HepG2 (cell line): ENCODE data around the gene NOS1AP. TPM values are rescaled to one million over a fixed set of nuclear protein-coding genes. Genes with fewer than 3 reads are reported as not detected.

Experiments
- ATAC-seq: fragments of 200-7000 bp; cut with Tn5 transposase; 3 replicates; pipeline ENCODE4 v1.9.1; 2020; ENCODE audit warnings: mild to moderate bottlenecking, moderate library complexity
- BruUV-seq: library from RNA; stranded (reverse); fragments of 400-500 nt; replicated peaks from 2 replicates; lab custom pipeline; 2021; lab: Mats Ljungman, UMichigan
- CTCF ChIA-PET: fragments of 300-600 bp; formaldehyde crosslinking; extraction: SDS; loops from one replicate; lab custom pipeline; 2021; ENCODE audit warnings: low total read pairs, inconsistent platforms, low intra/inter-chr PET ratio; lab: Yijun Ruan, JAX
- POLR2A ChIA-PET: fragments of 350-600 bp; sonication (Branson Sonifier 250); formaldehyde crosslinking; loops from one replicate; lab custom pipeline; 2020; ENCODE audit warnings: antibody characterized with exemption, inconsistent platforms; lab: Yijun Ruan, JAX
- DNase-seq: peaks from one replicate; pipeline ENCODE4 v3.0.0-alpha.2; 2015; ENCODE audit warnings: low spot score
- FAIRE-seq: peaks from 3 replicates; lab custom pipeline; 2011; peaks lifted over from hg19 to GRCh38; lab: Jason Lieb, UNC
- H2AFZ ChIP-seq: one replicate; pipeline ENCODE4 v1.6.1; 2011; ENCODE audit warnings: low read length, inconsistent platforms
- H3K27ac ChIP-seq: fragments of 300-600 bp; 3 replicates; pipeline ENCODE4 v1.8.0; 2011; ENCODE audit warnings: mixed run types, mild to moderate bottlenecking, mixed read lengths, low read length, inconsistent platforms; ENCODE audit not compliant: insufficient read depth; ENCODE audit errors: extremely low read length
- H3K27me3 ChIP-seq, 2 experiments: fragments of 200-600 bp in 1 of 2; 2 replicates in 1 of 2; 3 replicates in 1 of 2; pipeline versions ENCODE4 v1.6.0 to v1.8.0; 2011; ENCODE audit warnings: low read length in 2 of 2, mild to moderate bottlenecking in 2 of 2, moderate library complexity in 2 of 2, inconsistent platforms in 1 of 2; ENCODE audit not compliant: insufficient read depth in 2 of 2, control insufficient read depth in 1 of 2
- H3K36me3 ChIP-seq, 2 experiments: fragments of 200-600 bp in 1 of 2; replicated peaks in 1 of 2; 2 replicates in 1 of 2; 3 replicates in 1 of 2; pipeline versions ENCODE4 v1.5.1 to v1.8.0; 2011; ENCODE audit warnings: low read length in 2 of 2, inconsistent platforms in 1 of 2; ENCODE audit not compliant: insufficient read depth in 2 of 2, control insufficient read depth in 1 of 2
- H3K4me1 ChIP-seq: 2 replicates; pipeline ENCODE4 v1.5.1; 2012; ENCODE audit warnings: low read length, inconsistent platforms; ENCODE audit not compliant: insufficient read depth
- H3K4me2 ChIP-seq: 2 replicates; pipeline ENCODE4 v1.6.0; 2011; ENCODE audit warnings: low read depth, low read length, inconsistent platforms
- H3K4me3 ChIP-seq, 3 experiments: fragments of 200-600 bp in 1 of 3; sonication (generic), shearing (Covaris generic) in 1 of 3; replicated peaks in 1 of 3; 2 replicates each; pipeline ENCODE4 v1.5.1; 2011 to 2016; ENCODE audit warnings: low read length in 3 of 3, inconsistent platforms in 2 of 3, low read depth in 2 of 3, mild to moderate bottlenecking in 2 of 3, control low read depth in 1 of 3, mixed read lengths in 1 of 3; ENCODE audit not compliant: insufficient read depth in 1 of 3
- H3K79me2 ChIP-seq: one replicate; pipeline ENCODE4 v1.6.1; 2011; ENCODE audit warnings: low read length, inconsistent platforms; ENCODE audit not compliant: insufficient read depth
- H3K9ac ChIP-seq: 2 replicates; pipeline ENCODE4 v1.6.0; 2011; ENCODE audit warnings: mild to moderate bottlenecking, low read depth, low read length, inconsistent platforms; ENCODE audit not compliant: insufficient read depth
- H3K9me3 ChIP-seq: 2 replicates; pipeline ENCODE4 v1.5.1; 2012; ENCODE audit warnings: mild to moderate bottlenecking, low read length
- H4K20me1 ChIP-seq: 2 replicates; pipeline ENCODE4 v1.6.0; 2011; ENCODE audit warnings: inconsistent platforms, mild to moderate bottlenecking, low read length, moderate library complexity; ENCODE audit not compliant: insufficient read depth
- AHR ChIP-seq: IDR thresholded peaks from 2 replicates; pipeline ENCODE4 v1.6.1; 2018; ENCODE audit warnings: missing genetic modification reagents, missing compliant biosample characterization
- FUBP1 ChIP-seq: sonication (generic); formaldehyde crosslinking; IDR thresholded peaks from 2 replicates; pipeline ENCODE4 v1.5.1; 2020; ENCODE audit warnings: missing genetic modification reagents, mild to moderate bottlenecking, borderline replicate concordance
- HHEX ChIP-seq: IDR thresholded peaks from 2 replicates; pipeline ENCODE4 v1.6.1; 2016; ENCODE audit warnings: control low read depth
- HMGXB3 ChIP-seq: sonication (generic); formaldehyde crosslinking; IDR thresholded peaks from 2 replicates; pipeline ENCODE4 v1.4.0; 2020; ENCODE audit warnings: missing genetic modification reagents, borderline replicate concordance
- HOXD1 ChIP-seq: sonication (generic); formaldehyde crosslinking; IDR thresholded peaks from 2 replicates; pipeline ENCODE4 v1.5.0; 2020; ENCODE audit warnings: missing genetic modification reagents
- KAT2B ChIP-seq: fragments of 150-350 bp; IDR thresholded peaks from 2 replicates; pipeline ENCODE4 v1.6.1; 2014; ENCODE audit warnings: low read depth, low read length, borderline replicate concordance
- MEIS1 ChIP-seq: sonication (generic); formaldehyde crosslinking; IDR thresholded peaks from 2 replicates; pipeline ENCODE4 v1.9.0; 2021; ENCODE audit warnings: mild to moderate bottlenecking, missing genetic modification reagents, moderate library complexity, borderline replicate concordance
- NKX3-1 ChIP-seq: sonication (generic); formaldehyde crosslinking; IDR thresholded peaks from 2 replicates; pipeline ENCODE4 v1.5.0; 2020; ENCODE audit warnings: missing genetic modification reagents
- ZNF142 ChIP-seq: sonication (generic); formaldehyde crosslinking; IDR thresholded peaks from 2 replicates; pipeline ENCODE4 v1.4.0; 2020; ENCODE audit warnings: missing genetic modification reagents
- ZNF326 ChIP-seq: sonication (generic); formaldehyde crosslinking; IDR thresholded peaks from 2 replicates; pipeline ENCODE4 v1.4.0; 2020; ENCODE audit warnings: missing genetic modification reagents, borderline replicate concordance
- ZNF776 ChIP-seq: sonication (generic); formaldehyde crosslinking; IDR thresholded peaks from 2 replicates; pipeline ENCODE4 v1.4.0; 2020; ENCODE audit warnings: mild to moderate bottlenecking, missing genetic modification reagents
- WGBS: methylation state at CpG from one replicate; pipeline ENCODE4 v1.1.6; 2017; ENCODE audit warnings: low lambda C conversion rate; 5-methylcytosine and 5-hydroxymethylcytosine counted together
- in situ Hi-C: cut with HindIII; loops from 2 replicates; pipeline ENCODE4 v1.10.0; 2017; ENCODE audit warnings: low pct_unique_long_range_greater_than_20kb; ENCODE audit not compliant: extremely low pct_ligation_motif_present
- intact Hi-C: fragments of 100-400 bp; cut with micrococcal nuclease; formaldehyde crosslinking; loops from one replicate; pipeline ENCODE4 v1.10.0; 2022; ENCODE audit not compliant: unreplicated experiment
- polyA plus RNA-seq, 8 experiments: library from polyadenylated mRNA; depleted of rRNA in 3 of 8; stranded (reverse) in 7 of 8; unstranded in 1 of 8; fragments of >200 nt; fragmentation: Illumina TruSeq in 4 of 8; extraction: Trizol in 4 of 8; gene quantifications; 2 replicates each; pipeline versions ENCODE4 v1.2.1 to v1.2.3, GENCODE V29; 2011 to 2016; ENCODE audit warnings: low read depth in 4 of 8, missing spikeins in 1 of 8, mixed read lengths in 1 of 8; ENCODE audit not compliant: insufficient read depth in 1 of 8
- total RNA-seq, 5 experiments: library from RNA; depleted of rRNA; stranded (reverse); fragments of >200 nt; fragmentation: Illumina TruSeq; extraction: Trizol; gene quantifications; 2 replicates each; pipeline ENCODE4 v1.2.3, GENCODE V29; 2016; ENCODE audit warnings: low read depth in 1 of 5

The NOS1AP gene
- total and polyA plus RNA-seq, 2 of the 13 experiments (the other 11 are each of a cell fraction or from before 2014, with no cell fraction given): 2.0 to 3.3 TPM

- Histone ChIP-seq H3K9ac (no peak overlapping the region), H2AFZ (no peak overlapping the region), H4K20me1 (no peaks in the 10 kb centered on the region), H3K36me3 (no peaks in the 10 kb centered on the region; a peak in 1 of 5 replicates), H3K4me1 (peaks cover 81% of the 10 kb centered on the region), H3K4me2 (peak overlapping the region; percentile 34; the same call in 1 of the 2 replicates), H3K27ac (peak overlapping the region; percentile 39), H3K79me2 (peaks cover 11% of the 10 kb centered on the region), H3K27me3 (no peaks in the 10 kb centered on the region), H3K9me3 (no peaks in the 10 kb centered on the region), H3K4me3 (no peak overlapping the region)
- in situ Hi-C loops: no loop called here
- DNase-seq (peak; percentile 91), ATAC-seq (peak; percentile 87), FAIRE-seq (peak; percentile 78)
- POLR2A ChIA-PET: interaction anchor here (1.0 to 1.4 kb wide), 2 partner anchors 12 to 22 kb away, joined by 4 read pairs; no protein-coding TSS in a partner anchor
- WGBS: 35% methylated on average over 7 of the region's 7 CpGs
- BruUV-seq: no TSS peak
- intact Hi-C loops: loop anchor here (5.0 kb wide), 2 partner anchors 38 to 103 kb away; no protein-coding TSS in a partner anchor
- CTCF ChIA-PET: no interaction called here
- TF ChIP-seq MEIS1 (no peak), HMGXB3 (peak; percentile 42; the same call in 1 of the 2 replicates), KAT2B (no peak), AHR (CRISPR knock-in tag) (no peak), ZNF326 (CRISPR knock-in tag) (no peak), HHEX (CRISPR knock-in tag) (0 out of 2 replicates have a peak, but pooled peaks have one; percentile 10), HOXD1 (no peak; the same call in 1 of the 2 replicates), NKX3-1 (CRISPR knock-in tag) (no peak; the same call in 1 of the 2 replicates), FUBP1 (CRISPR knock-in tag) (no peak), ZNF142 (CRISPR knock-in tag) (no peak), ZNF776 (CRISPR knock-in tag) (no peak)
These were observed 165.8 kb downstream of the NOS1AP start for GRCh38 chr1:162235241-162235800.
